Thyroid gland (tissue), 4 donors: ENCODE results near the gene EYA4. TPM values are rescaled to one million over a fixed set of nuclear protein-coding genes. Genes with fewer than 3 reads are reported as not detected.

Source experiments
- DNase-seq, 2 donors: peaks; one replicate each; pipeline ENCODE4 v3.0.0-alpha.2; 2019
- H3K27ac ChIP-seq, 3 donors: fragments of 200-600 bp; sonication (generic); 1 replicate in 2 of 3; 2 replicates in 1 of 3; pipeline ENCODE4 v1.5.1; 2016 to 2019; ENCODE audit warnings: mild to moderate bottlenecking in 1 of 3, moderate library complexity in 1 of 3
- H3K27me3 ChIP-seq: fragments of 200-600 bp; sonication (generic); one replicate; pipeline ENCODE4 v1.5.1; 2019
- H3K36me3 ChIP-seq, 2 donors: fragments of 200-600 bp; sonication (generic); one replicate each; pipeline ENCODE4 v1.5.1; 2016 to 2019
- H3K4me1 ChIP-seq, 2 donors: fragments of 200-600 bp; sonication (generic); one replicate each; pipeline ENCODE4 v1.5.1; 2017 to 2019
- H3K4me3 ChIP-seq, 3 donors: fragments of 200-600 bp; sonication (generic); replicated peaks in 1 of 3; 1 replicate in 2 of 3; 2 replicates in 1 of 3; pipeline ENCODE4 v1.5.1; 2016; ENCODE audit warnings: mild to moderate bottlenecking in 1 of 3
- H3K9me3 ChIP-seq: fragments of 200-600 bp; sonication (generic); one replicate; pipeline ENCODE4 v1.5.1; 2017
- CTCF ChIP-seq, 6 experiments: fragments of 200-600 bp in 3 of 6; fragments of 450-650 bp in 3 of 6; sonication (generic) in 3 of 6; IDR thresholded peaks; one replicate each; pipeline ENCODE4 v1.5.1; 2016 to 2019; ENCODE audit warnings: antibody characterized with exemption in 6 of 6, mild to moderate bottlenecking in 2 of 6, inconsistent platforms in 1 of 6, moderate library complexity in 1 of 6
- POLR2A ChIP-seq, 2 donors: fragments of 450-650 bp; IDR thresholded peaks; one replicate each; pipeline ENCODE4 v1.6.1; 2017; ENCODE audit warnings: antibody characterized with exemption in 2 of 2, mild to moderate bottlenecking in 2 of 2, moderate library complexity in 1 of 2
- WGBS, 2 donors: methylation state at CpG; one replicate each; pipeline ENCODE4 v1.1.5; 2017; 5-methylcytosine and 5-hydroxymethylcytosine counted together
- intact Hi-C: fragments of 100-400 bp; cut with DNase I; formaldehyde crosslinking; loops from one replicate; pipeline ENCODE4 v1.15.1; 2023
- total RNA-seq, 4 donors: library from RNA; depleted of rRNA; stranded (reverse); fragments of >200 nt; gene quantifications; one replicate each; pipeline ENCODE4 v1.2.3, GENCODE V29; 2016

The EYA4 gene
- total RNA-seq, 4 donors from 2014 or later = 3.3 to 8.2 (median 5.3) TPM

GRCh38 chr6:133301835-133302234 is 60.7 kb downstream of the EYA4 start:
- no peaks in the 10 kb centered on the region for H3K27me3 ChIP-seq
- no peak overlapping the region for H3K27ac ChIP-seq
- no peak for TF ChIP-seq CTCF (IDR thresholded peaks at IDR 0.05)
- TF ChIP-seq POLR2A (IDR thresholded peaks at IDR 0.05) = no peak
- no peak for DNase-seq
- no peak overlapping the region for H3K4me3 ChIP-seq
- 81 to 87% methylated on average over 5 of the region's 5 CpGs for WGBS, 2 donors
- H3K36me3 ChIP-seq = no peaks in the 10 kb centered on the region
- H3K4me1 ChIP-seq = no peaks in the 10 kb centered on the region
- intact Hi-C loops = no loop called here
- H3K9me3 ChIP-seq = no peaks in the 10 kb centered on the region

GRCh38 chr6:133306931-133307330 is 65.8 kb downstream of the EYA4 start:
- Histone ChIP-seq H3K27me3 (no peaks in the 10 kb centered on the region), H3K27ac (no peak overlapping the region), H3K4me1 (no peaks in the 10 kb centered on the region), H3K9me3 (no peaks in the 10 kb centered on the region), H3K4me3 (no peak overlapping the region), H3K36me3 (no peaks in the 10 kb centered on the region)
- no peak for DNase-seq
- TF ChIP-seq CTCF (IDR thresholded peaks at IDR 0.05) (no peak), POLR2A (IDR thresholded peaks at IDR 0.05) (no peak)
- intact Hi-C loops = no loop called here
- 73 to 82% methylated on average over 5 of the region's 5 CpGs for WGBS, 2 donors

GRCh38 chr6:133309579-133309978 is 68.4 kb downstream of the EYA4 start:
- DNase-seq = no peak
- intact Hi-C loops = no loop called here

GRCh38 chr6:133312006-133312405 is 70.8 kb downstream of the EYA4 start:
- no peak overlapping the region for H3K4me3 ChIP-seq
- no peaks in the 10 kb centered on the region for H3K36me3 ChIP-seq
- no peaks in the 10 kb centered on the region for H3K4me1 ChIP-seq
- no peak for DNase-seq
- no peaks in the 10 kb centered on the region for H3K9me3 ChIP-seq
- H3K27ac ChIP-seq = no peak overlapping the region
- intact Hi-C loops = no loop called here
- 63 to 70% methylated on average over 3 of the region's 3 CpGs for whole genome bisulfite sequencing, 2 donors
- no peak for TF ChIP-seq POLR2A (IDR thresholded peaks at IDR 0.05)
- no peak for TF ChIP-seq CTCF (IDR thresholded peaks at IDR 0.05)
- no peaks in the 10 kb centered on the region for H3K27me3 ChIP-seq

More at GRCh38 chr6:133309579-133309978, 68.4 kb downstream of the EYA4 start:
- Histone ChIP-seq H3K4me1 (no peaks in the 10 kb centered on the region), H3K36me3 (no peaks in the 10 kb centered on the region), H3K27me3 (no peaks in the 10 kb centered on the region), H3K9me3 (no peaks in the 10 kb centered on the region), H3K4me3 (no peak overlapping the region), H3K27ac (no peak overlapping the region)
- 82 to 83% methylated on average over 3 of the region's 3 CpGs for WGBS, 2 donors
- TF ChIP-seq POLR2A (IDR thresholded peaks at IDR 0.05) (no peak), CTCF (IDR thresholded peaks at IDR 0.05) (no peak)

- Histone ChIP-seq H3K27ac (no peak overlapping the region), H3K4me1 (no peaks in the 10 kb centered on the region), H3K9me3 (no peaks in the 10 kb centered on the region), H3K4me3 (no peak overlapping the region), H3K36me3 (no peaks in the 10 kb centered on the region), H3K27me3 (no peaks in the 10 kb centered on the region)
- no peak for DNase-seq
- intact Hi-C loops = no loop called here
- TF ChIP-seq CTCF (IDR thresholded peaks at IDR 0.05) (no peak), POLR2A (IDR thresholded peaks at IDR 0.05) (no peak)
- 90 to 98% methylated on average over 1 of the region's 1 CpG for WGBS, 2 donors
These were observed 71.9 kb downstream of the EYA4 start for GRCh38 chr6:133313068-133313467.
